Measurements from ENCODE around the gene PTPRD.
"Not testable (repeated sequence)": the region's sequence is repeated elsewhere in the genome, so short reads cannot be mapped to it uniquely, and the experiment has no call there.

- not testable (repeated sequence) for TF ChIP-seq CTCF, POLR2A (IDR thresholded peaks at IDR 0.05)
Observed at GRCh38 chr9:9931464-9931863, 681.3 kb downstream of the PTPRD start.

All from thyroid gland (tissue), 4 donors.